Smooth muscle cell (in vitro differentiated cells): ENCODE data around the gene SFN. TPM values are rescaled to one million over a fixed set of nuclear protein-coding genes. Genes with fewer than 3 reads are reported as not detected.

Experiments
- DNase-seq: peaks from one replicate; lab custom pipeline; 2025; ENCODE audit not compliant: unreplicated experiment; lab: John Stamatoyannopoulos, UW
- H2AFZ ChIP-seq: fragments of 200-600 bp; sonication (generic); 2 replicates; pipeline ENCODE4 v1.6.0; 2016; ENCODE audit warnings: antibody characterized with exemption, low read depth, mild to moderate bottlenecking
- H3F3A ChIP-seq: fragments of 200-600 bp; sonication (generic); 2 replicates; pipeline ENCODE4 v1.6.0; 2017; ENCODE audit warnings: antibody characterized with exemption, low read depth
- H3K27ac ChIP-seq: fragments of 200-600 bp; sonication (generic); 2 replicates; pipeline ENCODE4 v1.5.1; 2016; ENCODE audit warnings: low read depth, mild to moderate bottlenecking
- H3K27me3 ChIP-seq: fragments of 200-600 bp; sonication (generic); 2 replicates; pipeline ENCODE4 v1.6.1; 2016; ENCODE audit warnings: low read depth, mild to moderate bottlenecking
- H3K36me3 ChIP-seq: fragments of 200-600 bp; sonication (generic); 2 replicates; pipeline ENCODE4 v1.5.1; 2016; ENCODE audit warnings: low read depth
- H3K4me1 ChIP-seq: fragments of 200-600 bp; sonication (generic); 2 replicates; pipeline ENCODE4 v1.5.1; 2016; ENCODE audit warnings: low read depth
- H3K4me2 ChIP-seq: fragments of 200-600 bp; sonication (generic); 2 replicates; pipeline ENCODE4 v1.6.0; 2016; ENCODE audit warnings: mild to moderate bottlenecking
- H3K4me3 ChIP-seq: fragments of 200-600 bp; sonication (generic); 2 replicates; pipeline ENCODE4 v1.5.1; 2016; ENCODE audit warnings: mild to moderate bottlenecking
- H3K79me2 ChIP-seq: fragments of 200-600 bp; sonication (generic); 2 replicates; pipeline ENCODE4 v1.6.0; 2016; ENCODE audit warnings: low read depth, mild to moderate bottlenecking
- H3K9ac ChIP-seq: fragments of 200-600 bp; sonication (generic); 2 replicates; pipeline ENCODE4 v1.6.0; 2016; ENCODE audit warnings: low read depth
- H3K9me3 ChIP-seq: fragments of 200-600 bp; sonication (generic); replicated peaks from 2 replicates; pipeline ENCODE4 v1.5.1; 2016; ENCODE audit warnings: low read depth
- H4K20me1 ChIP-seq: fragments of 200-600 bp; sonication (generic); 2 replicates; pipeline ENCODE4 v1.6.0; 2016; ENCODE audit warnings: low read depth
- CTCF ChIP-seq: fragments of 200-600 bp; sonication (generic); IDR thresholded peaks from 2 replicates; pipeline ENCODE4 v1.5.1; 2017; ENCODE audit warnings: borderline replicate concordance, mild to moderate bottlenecking, antibody characterized with exemption; ENCODE audit not compliant: insufficient read depth, poor library complexity, severe bottlenecking
- WGBS: methylation state at CpG from one replicate; pipeline ENCODE4 v1.1.7; 2016; ENCODE audit warnings: low lambda C conversion rate; 5-methylcytosine and 5-hydroxymethylcytosine counted together
- polyA plus RNA-seq: library from polyadenylated mRNA; unstranded; fragments of >200 nt; fragmentation: Nextera tagmentation; extraction: Ambion mirVana; gene quantifications from 2 replicates; pipeline ENCODE4 v1.2.1, GENCODE V29; 2016
- total RNA-seq: library from RNA; depleted of rRNA; stranded (reverse); fragments of >200 nt; gene quantifications from 2 replicates; pipeline ENCODE4 v1.2.3, GENCODE V29; 2014

Gene SFN
- total and polyA plus RNA-seq, 2 experiments from 2014 or later = 110 to 112 TPM

GRCh38 chr1:26907071-26907917 lies 44.3 kb downstream of the SFN start:
- Histone ChIP-seq H2AFZ (no peak overlapping the region), H3F3A (no peaks in the 10 kb centered on the region), H3K4me2 (no peak overlapping the region), H3K36me3 (no peaks in the 10 kb centered on the region), H3K9ac (no peak overlapping the region), H3K4me3 (no peak overlapping the region), H3K4me1 (no peaks in the 10 kb centered on the region), H4K20me1 (no peaks in the 10 kb centered on the region), H3K9me3 (no peaks in the 10 kb centered on the region), H3K79me2 (no peaks in the 10 kb centered on the region), H3K27ac (peak overlapping the region; percentile 59), H3K27me3 (no peaks in the 10 kb centered on the region)
- no peak for DNase-seq
- no peak for TF ChIP-seq CTCF
- WGBS = 12% methylated on average over 6 of the region's 6 CpGs

GRCh38 chr1:26909951-26910342 lies 47.0 kb downstream of the SFN start:
- Histone ChIP-seq H3K9ac (no peak overlapping the region), H4K20me1 (no peaks in the 10 kb centered on the region), H3K4me3 (no peak overlapping the region), H3K27me3 (no peaks in the 10 kb centered on the region), H3K27ac (no peak overlapping the region), H3K9me3 (no peaks in the 10 kb centered on the region), H3K4me1 (no peaks in the 10 kb centered on the region), H3K4me2 (no peak overlapping the region), H3K36me3 (no peaks in the 10 kb centered on the region), H3K79me2 (no peaks in the 10 kb centered on the region), H2AFZ (no peak overlapping the region), H3F3A (no peaks in the 10 kb centered on the region)
- no peak for TF ChIP-seq CTCF
- WGBS = 89% methylated on average over 3 of the region's 3 CpGs
- no peak for DNase-seq

- no peak overlapping the region for H3K4me2 ChIP-seq
- H3K4me1 ChIP-seq = no peaks in the 10 kb centered on the region
Observed at GRCh38 chr1:26910343-26911160, 47.6 kb downstream of the SFN start.

More at GRCh38 chr1:26910343-26911160, 47.6 kb downstream of the SFN start:
- H3K9me3 ChIP-seq = no peaks in the 10 kb centered on the region
- H3K27ac ChIP-seq = no peak overlapping the region
- H4K20me1 ChIP-seq = no peaks in the 10 kb centered on the region
- no peak overlapping the region for H2AFZ ChIP-seq
- H3K79me2 ChIP-seq = no peaks in the 10 kb centered on the region
- no peak for DNase-seq
- H3K4me3 ChIP-seq = no peak overlapping the region
- WGBS = 97% methylated on average over 4 of the region's 4 CpGs
- no peak for TF ChIP-seq CTCF
- no peak overlapping the region for H3K9ac ChIP-seq
- no peaks in the 10 kb centered on the region for H3K27me3 ChIP-seq
- no peaks in the 10 kb centered on the region for H3F3A ChIP-seq
- H3K36me3 ChIP-seq = no peaks in the 10 kb centered on the region
